HG03175 (cell line): ENCODE data around the gene NFATC4.
"Not testable (repeated sequence)": the region's sequence is repeated elsewhere in the genome, so short reads cannot be mapped to it uniquely, and the experiment has no call there.

ENCODE experiments used
- ATAC-seq: cut with Tn5 transposase; IDR thresholded peaks from one replicate; pipeline ENCODE4 v1.9.1; 2021; ENCODE audit warnings: mild to moderate bottlenecking, moderate library complexity; ENCODE audit not compliant: unreplicated experiment

The NFATC4 gene

DNA sequence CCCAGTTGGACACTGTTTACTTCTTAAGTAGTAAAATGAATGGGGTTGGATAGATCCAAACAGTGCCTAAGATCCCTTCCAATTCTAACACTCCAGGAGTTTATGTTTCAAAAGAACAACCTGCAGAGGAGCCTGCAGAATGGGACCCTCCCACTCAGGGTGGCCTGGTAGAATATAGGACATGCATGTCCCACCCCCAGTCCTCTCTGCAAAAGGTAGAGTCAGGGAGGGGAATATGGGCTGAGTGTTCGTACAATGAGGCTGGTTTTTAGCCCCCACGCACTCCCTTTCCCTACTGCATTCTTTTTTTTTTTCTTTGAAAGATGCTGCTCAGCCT, 19.0 kb downstream of the NFATC4 start:
- ATAC-seq, result no peak

DNA sequence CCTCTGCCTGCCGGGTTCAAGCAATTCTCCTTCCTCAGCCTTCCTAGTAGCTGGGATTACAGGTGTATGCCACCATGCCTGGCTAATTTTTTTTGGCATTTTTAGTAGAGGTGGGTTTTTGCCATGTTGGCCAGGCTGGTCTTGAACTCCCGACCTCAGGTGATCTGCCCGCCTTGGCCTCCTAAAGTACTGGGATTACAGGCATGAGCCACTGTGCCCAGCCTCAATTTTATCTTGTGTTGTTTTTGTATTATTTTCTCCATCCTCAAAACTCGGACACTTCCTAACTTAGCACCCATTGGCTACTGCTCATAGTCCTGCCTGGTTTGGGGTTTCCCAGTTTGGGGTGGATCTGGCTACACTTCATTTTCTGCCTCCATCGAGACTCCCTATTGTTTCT, 19.6 kb downstream of the NFATC4 start:
- not testable (repeated sequence) for ATAC-seq

GRCh38 chr14:24388474-24389179, 20.6 kb downstream of the NFATC4 start:
- ATAC-seq, result no peak

GRCh38 chr14:24389226-24389848, 21.4 kb downstream of the NFATC4 start:
- no peak for ATAC-seq

DNA sequence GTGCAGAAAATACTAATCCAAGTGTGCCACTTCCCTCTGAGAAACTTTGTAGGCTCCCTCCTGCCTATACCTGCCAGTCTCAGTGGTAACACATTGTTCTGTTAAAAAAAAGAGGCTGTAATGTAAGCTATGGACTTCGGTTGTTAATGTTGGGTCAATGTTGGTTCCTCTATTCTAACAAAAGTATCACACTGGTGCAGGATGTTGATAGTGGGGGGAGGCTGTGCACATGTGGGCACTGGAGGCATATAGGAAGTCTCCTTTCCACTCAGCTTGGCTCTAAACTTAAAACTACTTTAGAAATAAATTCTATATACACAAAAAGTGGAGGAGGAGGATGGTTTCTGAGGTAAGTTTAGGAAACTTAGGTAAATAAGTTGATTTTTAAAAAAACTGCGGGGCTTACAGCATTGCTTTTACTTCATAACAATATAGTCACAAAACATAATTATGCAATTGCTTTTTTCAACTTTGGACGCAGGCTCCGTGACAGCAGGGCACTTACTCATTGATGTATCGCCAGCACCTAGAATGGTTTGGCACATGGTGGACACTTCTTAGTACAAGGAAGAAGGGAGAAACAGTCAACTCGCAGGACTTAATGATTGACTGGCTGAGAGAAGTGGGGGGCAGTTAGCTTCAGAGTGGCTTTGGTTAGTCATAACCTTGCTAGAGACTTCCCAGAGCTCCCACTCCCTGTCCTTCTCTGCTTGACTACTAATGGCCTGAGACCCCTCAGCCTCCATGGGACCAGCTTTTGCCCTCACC, 22.9 kb downstream of the NFATC4 start:
- no peak for ATAC-seq

DNA sequence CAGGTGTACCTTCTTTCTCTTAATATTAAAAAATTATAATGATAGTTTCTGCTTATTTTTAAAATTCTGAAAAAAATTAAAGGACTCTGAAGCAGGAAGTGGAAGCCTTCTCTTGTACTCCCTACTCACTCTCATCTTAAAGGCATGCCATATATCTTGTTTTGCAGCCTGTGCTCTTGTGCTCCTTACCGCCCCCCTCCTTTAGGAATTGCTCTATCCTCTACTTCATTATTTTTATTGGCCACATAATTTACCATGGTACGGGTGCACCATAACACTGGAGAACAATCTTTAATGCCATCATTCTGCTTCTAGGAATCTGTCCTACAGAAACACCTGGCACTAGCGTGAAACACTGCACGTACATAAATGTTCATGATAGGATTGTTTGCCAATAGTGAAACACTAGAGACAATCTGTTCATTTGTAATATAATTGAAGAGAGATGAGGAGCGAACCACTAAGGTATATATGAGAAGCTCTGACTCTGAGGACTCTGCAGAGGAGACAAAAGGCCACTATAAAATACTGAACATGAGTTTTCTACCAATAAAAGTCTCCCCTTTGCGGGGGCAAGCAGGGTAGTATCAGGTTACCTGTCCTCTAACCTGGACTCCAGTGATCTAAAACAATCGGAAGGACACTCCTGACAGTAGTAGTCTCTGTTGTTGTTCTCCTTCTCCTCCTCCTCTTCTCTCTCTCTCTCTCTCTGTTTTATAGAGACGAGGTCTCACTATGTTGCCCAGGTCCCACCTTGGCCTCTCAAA, 24.5 kb downstream of the NFATC4 start:
- no peak for ATAC-seq

DNA sequence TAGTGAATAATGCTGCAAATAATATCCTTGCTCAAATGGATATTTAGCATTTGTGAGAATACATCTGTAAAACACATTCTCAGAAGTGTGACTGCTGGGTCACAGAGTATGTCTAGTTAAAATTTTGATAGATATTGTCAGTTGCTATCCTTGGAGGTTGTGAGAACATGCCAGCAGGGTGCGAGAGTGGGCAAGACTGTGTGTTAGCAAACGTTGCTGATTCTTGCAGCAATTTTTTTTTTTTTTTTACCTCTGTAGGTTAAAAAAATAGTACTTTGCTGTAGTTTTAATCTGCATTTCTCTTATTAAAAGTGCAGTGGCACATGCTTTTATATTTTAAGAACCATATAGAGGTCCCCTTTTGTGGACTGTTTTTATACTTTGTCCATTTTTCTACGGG, 26.3 kb downstream of the NFATC4 start:
- no peak for ATAC-seq

DNA sequence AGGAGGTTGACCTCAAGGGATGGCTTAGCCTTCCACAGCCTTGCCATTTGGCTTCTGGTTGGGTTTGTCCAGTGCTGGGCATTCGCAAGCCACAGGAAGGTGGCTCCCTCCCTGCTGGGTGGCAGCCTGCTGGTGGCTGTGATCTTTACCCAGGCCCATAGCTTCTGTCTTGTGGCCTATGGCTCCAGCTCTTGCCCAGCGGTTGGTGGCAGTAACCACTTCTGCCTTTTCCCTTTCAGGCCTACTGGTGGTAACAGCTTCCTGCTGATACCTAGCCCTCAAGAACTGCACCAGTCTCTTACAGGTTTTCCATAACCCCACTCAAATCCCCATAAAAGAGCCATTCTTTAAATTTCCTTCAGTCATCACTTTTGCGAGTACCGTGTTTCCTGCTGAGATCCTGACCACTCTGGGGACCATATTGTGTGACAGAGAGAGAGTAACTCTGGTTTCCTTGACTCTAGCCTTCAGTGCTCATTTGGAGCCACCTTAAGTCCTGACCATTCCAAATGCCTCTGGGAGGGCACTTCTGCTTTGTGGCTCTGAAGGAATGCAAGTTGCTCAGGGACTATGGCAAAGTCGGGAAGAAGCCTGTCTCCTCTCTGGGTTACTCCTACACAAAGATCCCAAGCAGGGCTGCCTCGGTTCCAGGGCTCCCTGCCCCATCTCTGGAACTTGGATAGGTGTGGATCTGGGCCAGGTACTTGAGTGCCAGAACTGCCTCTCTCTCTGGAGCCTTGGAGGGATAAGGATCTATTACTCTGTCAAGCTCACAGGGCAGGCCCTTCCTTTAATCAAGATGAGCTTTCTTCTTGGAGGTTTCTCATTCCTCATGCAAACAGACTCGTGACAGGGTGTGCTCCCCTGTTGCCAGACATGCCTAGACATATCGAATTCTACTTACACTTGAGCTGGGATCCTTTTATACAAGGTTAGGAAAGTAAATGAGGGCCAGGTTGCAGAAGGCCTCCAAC, 27.9 kb downstream of the NFATC4 start:
- no peak for ATAC-seq

GRCh38 chr14:24397639-24398292, 29.8 kb downstream of the NFATC4 start:
- ATAC-seq, result no peak

DNA sequence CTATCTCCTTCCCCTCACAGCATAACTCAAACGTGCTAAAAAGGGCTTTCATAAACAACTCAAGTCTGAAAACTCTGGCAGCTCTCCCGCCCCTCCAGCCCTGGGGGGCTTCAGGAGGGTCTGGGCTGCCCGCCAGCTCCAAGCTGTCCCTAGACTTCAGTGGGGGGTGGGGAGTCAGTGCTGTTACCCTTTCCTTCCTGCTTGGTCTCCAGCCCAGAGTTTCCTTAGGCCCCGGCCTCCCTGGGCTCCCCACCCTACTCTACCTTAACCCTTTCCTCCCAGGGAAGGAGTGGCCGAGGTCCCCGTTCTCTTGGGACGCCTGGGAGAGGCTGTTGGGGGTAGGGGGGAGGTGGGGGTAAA, 30.3 kb downstream of the NFATC4 start:
- no peak for ATAC-seq

- no peak for ATAC-seq
These were observed 30.9 kb downstream of the NFATC4 start, which contains the start of gene NYNRIN for GRCh38 chr14:24398653-24399446. Gene NYNRIN (plus strand): TSS chr14:24399003. CDS start chr14:24399247, 244 bp downstream.

DNA sequence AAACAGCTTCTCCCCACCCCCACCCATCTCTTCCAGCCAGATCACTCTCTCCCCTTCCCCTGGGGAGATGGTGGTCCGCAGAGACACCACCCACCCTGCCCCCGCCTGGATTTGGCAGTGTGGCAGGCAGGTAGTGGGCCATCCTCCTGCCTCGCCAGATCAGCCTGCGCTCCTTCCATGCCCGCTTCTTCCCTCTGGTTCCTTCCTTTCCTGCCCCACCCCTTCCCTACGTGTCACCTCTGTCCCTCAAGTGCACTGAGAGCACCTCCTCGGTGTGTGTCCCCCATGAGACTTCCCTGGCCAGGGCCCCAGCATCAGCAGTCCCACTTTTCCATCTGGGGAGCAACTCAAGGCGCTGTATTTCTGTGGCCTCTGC, 31.5 kb downstream of the NFATC4 start:
- ATAC-seq, result no peak

GRCh38 chr14:24399999-24400718, 32.2 kb downstream of the NFATC4 start:
- ATAC-seq, result no peak

GRCh38 chr14:24401810-24402702, 34.1 kb downstream of the NFATC4 start:
- no peak for ATAC-seq

- no peak for ATAC-seq
These were observed 35.5 kb downstream of the NFATC4 start for GRCh38 chr14:24403294-24403998.

DNA sequence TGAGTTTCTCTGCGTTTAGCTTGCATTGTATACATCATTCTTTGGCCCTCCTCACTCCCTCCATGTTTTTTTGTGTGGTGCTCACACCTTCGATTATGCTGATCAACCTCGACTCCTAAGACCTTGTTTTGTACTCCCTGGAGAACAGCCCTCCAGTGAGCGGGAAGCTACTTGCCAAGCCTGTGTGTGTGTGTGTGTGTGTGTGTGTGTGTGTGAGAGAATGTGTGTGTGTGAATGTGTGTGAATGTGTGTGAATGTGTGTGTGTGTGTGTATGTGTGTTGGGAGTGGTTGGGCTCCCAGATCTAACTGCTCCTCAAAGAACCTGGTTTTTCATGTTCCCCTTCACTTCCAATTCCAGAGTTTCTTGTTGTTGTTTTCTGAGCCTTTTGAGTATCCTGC, 36.8 kb downstream of the NFATC4 start:
- no peak for ATAC-seq

DNA sequence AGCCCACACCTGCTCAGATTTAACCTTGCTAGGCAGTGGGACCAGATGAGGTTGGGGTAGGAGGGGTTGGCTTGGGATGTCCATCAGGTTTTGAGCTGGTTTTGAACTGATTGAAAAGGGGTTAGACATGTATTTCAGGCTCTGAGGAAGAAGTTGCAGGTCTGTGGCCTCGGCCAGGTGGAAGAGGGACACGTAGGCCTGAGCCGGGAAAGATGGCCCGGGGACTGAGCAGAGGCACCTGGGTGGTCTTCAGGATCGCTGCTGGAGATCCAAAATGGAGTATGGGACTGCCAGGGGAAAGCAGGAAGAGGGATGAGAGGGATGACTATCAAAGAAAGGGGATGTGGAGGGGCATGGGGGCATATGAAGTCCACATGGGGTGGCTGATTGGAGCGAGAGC, 38.4 kb downstream of the NFATC4 start:
- ATAC-seq, result no peak
